ENCODE measurements around the gene RAB4A. TPM values are rescaled to one million over a fixed set of nuclear protein-coding genes. Genes with fewer than 3 reads are reported as not detected.

The RAB4A gene
- total RNA-seq, 1 donor from 2014 or later: 47.1 TPM

DNA sequence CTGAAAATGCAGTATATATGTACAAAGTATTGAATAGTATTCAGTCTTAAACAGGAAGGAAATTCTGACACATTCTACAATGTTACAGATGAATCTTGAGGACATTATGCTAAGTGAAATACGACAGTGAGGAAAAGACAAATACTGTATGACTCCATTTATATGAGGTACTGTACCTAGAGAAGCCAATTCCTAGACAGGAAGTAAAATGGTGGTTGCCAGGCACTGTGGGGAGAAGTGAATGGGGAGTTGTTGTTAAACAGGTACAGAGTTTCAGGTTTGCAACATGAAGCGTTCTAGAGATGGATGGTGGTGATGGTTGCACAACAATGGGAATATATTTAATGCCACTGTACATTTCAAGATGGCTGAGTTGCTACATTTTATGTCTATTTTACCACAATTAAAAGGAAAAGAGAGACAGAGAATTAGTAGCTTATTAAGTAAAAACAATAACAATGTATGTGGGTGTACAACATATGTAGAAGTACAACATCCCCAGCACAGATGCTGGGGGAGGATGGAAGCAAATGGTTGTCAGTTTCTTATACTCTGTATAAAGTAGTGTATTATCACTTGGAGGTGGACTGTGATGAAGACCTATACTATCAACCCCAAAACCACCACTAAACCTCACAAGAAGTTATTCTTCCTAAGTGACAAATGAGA lies 3.9 kb upstream of the RAB4A start:
- H3K4me1 ChIP-seq: peaks cover 1% of the 10 kb centered on the region
- no peaks in the 10 kb centered on the region for H3K36me3 ChIP-seq
- no peaks in the 10 kb centered on the region for H3K27me3 ChIP-seq
- no peaks in the 10 kb centered on the region for H3K9me3 ChIP-seq
- H3K27ac ChIP-seq: no peak overlapping the region
- TF ChIP-seq, protein P1, sequence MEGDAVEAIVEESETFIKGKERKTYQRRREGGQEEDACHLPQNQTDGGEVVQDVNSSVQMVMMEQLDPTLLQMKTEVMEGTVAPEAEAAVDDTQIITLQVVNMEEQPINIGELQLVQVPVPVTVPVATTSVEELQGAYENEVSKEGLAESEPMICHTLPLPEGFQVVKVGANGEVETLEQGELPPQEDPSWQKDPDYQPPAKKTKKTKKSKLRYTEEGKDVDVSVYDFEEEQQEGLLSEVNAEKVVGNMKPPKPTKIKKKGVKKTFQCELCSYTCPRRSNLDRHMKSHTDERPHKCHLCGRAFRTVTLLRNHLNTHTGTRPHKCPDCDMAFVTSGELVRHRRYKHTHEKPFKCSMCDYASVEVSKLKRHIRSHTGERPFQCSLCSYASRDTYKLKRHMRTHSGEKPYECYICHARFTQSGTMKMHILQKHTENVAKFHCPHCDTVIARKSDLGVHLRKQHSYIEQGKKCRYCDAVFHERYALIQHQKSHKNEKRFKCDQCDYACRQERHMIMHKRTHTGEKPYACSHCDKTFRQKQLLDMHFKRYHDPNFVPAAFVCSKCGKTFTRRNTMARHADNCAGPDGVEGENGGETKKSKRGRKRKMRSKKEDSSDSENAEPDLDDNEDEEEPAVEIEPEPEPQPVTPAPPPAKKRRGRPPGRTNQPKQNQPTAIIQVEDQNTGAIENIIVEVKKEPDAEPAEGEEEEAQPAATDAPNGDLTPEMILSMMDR (IDR thresholded peaks at IDR 0.05): no peak
- intact Hi-C loops (cut with DNase I): no loop called here
- ATAC-seq: no peak
- no peak for DNase-seq
- no peak overlapping the region for H3K4me3 ChIP-seq

DNA sequence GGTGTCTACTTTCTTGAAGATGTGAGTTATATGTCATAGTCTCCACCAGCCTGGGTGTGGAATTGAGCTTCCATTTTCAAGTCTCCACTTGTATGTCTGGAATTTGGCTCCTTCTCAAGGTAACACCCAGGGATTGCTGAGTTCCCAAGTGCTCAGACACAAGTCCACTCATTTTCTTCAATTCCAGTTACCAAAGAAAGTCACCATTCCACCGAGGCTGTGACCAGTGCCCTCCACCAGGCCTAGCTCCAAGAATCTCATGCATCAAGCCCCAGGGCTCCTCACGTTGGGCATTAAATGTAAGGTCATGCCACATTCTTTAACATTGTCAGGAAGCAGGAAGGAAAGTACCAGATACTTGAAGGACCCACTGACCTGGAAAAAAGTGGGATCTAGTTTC lies 2.4 kb upstream of the RAB4A start:
- Histone ChIP-seq H3K9me3 (no peaks in the 10 kb centered on the region), H3K36me3 (no peaks in the 10 kb centered on the region), H3K4me1 (peaks cover 17% of the 10 kb centered on the region), H3K4me3 (no peak overlapping the region), H3K27me3 (no peaks in the 10 kb centered on the region), H3K27ac (no peak overlapping the region)
- DNase-seq: no peak
- intact Hi-C loops (cut with DNase I): no loop called here
- TF ChIP-seq, protein P1 (IDR thresholded peaks at IDR 0.05): no peak
- no peak for ATAC-seq

DNA sequence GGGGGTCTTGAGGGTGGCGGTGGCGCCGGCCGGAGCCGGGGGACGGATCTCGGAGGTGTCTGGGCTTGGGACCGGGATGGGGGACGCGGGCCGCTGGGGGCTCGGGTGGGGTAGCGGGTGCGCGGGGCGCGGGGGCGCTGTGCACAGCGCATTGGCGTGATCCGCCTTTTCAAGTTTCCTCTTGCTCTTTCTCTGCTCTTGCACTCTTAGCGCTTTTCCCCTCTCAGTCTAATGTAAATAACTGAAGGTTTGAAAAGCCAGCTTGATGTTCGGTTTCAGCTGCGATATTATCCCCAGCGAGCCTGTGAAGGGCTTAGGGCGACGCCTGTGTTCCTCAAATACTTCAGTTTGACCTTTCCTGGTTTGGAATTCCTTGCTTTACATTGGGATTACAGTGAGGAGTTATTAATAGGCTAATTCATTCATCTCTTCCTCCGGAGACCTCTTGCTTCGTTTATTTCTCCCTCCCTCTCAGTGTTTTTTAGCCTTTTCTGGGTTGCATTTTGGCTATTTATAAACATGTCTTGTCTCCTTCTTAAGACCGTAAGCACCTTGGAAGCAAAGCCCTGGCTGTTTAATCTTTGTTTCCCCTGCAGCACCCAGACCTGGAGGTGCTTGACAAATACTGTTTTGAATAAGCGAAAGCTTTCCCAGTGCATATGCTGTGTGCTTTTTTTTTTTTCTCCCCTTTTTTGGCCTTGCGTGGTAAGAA lies 693 bp downstream of the RAB4A start:
- TF ChIP-seq, protein P1 (IDR thresholded peaks at IDR 0.05): no peak
- Histone ChIP-seq H3K9me3 (no peaks in the 10 kb centered on the region), H3K4me3 (peak overlapping the region; percentile 81), H3K27me3 (no peaks in the 10 kb centered on the region), H3K36me3 (no peaks in the 10 kb centered on the region), H3K27ac (peak overlapping the region; percentile 76), H3K4me1 (peaks cover 26% of the 10 kb centered on the region)
- ATAC-seq: peak; percentile 40
- no peak for DNase-seq
- intact Hi-C loops (cut with DNase I): no loop called here

DNA sequence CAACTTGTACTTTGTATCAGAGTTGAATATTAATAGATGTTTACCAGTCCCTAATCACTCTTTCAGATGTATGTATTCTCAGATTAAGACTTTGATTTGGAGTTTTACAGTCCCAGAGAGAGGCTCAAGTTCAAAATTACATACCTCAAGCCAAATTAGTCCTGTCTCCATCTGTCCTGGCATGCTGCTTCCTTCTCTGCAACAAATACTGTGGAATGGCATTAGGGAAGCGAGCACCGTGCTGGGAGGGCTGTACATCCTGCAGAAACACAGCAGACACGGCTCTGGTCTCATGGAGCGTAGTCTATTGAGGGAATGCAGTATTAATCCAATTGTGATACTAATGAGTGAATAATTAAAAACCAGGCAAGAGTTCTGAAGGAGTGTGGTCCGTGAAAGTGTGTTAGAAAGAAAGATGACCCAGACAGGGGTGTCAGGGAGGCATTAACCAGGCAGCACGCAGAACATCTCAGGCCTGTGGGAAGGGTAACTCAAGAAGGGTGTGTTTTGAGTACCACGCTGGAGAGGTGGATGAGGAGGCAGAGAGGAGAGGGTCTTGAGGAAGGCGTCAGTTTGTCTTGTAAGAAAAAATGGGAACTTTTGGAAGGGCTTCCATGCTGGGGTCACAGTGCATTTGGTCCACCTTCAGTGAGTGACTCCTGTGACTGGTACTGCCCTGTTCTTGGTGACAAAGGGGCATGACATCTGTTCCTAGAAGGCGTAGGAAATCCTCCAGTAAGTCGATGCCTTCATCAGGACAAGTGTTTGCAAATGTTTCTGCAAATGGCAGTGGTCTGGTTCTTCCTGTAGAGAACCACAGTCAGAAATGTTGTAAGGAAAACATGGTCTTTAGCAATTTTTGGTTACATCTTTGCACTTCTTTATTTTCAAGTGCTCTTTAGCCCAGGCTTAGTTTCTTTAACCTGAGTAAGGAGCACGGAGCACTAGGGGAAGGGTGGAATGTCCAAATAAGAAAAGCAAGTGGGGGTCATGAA lies 1.6 kb downstream of the RAB4A start:
- H3K36me3 ChIP-seq: no peaks in the 10 kb centered on the region
- H3K9me3 ChIP-seq: no peaks in the 10 kb centered on the region
- H3K27me3 ChIP-seq: no peaks in the 10 kb centered on the region
- peak; percentile 19 for ATAC-seq
- peak overlapping the region; percentile 81 for H3K4me3 ChIP-seq
- H3K27ac ChIP-seq: peak overlapping the region; percentile 76
- no peak for DNase-seq
- intact Hi-C loops (cut with DNase I): no loop called here
- TF ChIP-seq, protein P1 (IDR thresholded peaks at IDR 0.05): no peak
- H3K4me1 ChIP-seq: peaks cover 26% of the 10 kb centered on the region

DNA sequence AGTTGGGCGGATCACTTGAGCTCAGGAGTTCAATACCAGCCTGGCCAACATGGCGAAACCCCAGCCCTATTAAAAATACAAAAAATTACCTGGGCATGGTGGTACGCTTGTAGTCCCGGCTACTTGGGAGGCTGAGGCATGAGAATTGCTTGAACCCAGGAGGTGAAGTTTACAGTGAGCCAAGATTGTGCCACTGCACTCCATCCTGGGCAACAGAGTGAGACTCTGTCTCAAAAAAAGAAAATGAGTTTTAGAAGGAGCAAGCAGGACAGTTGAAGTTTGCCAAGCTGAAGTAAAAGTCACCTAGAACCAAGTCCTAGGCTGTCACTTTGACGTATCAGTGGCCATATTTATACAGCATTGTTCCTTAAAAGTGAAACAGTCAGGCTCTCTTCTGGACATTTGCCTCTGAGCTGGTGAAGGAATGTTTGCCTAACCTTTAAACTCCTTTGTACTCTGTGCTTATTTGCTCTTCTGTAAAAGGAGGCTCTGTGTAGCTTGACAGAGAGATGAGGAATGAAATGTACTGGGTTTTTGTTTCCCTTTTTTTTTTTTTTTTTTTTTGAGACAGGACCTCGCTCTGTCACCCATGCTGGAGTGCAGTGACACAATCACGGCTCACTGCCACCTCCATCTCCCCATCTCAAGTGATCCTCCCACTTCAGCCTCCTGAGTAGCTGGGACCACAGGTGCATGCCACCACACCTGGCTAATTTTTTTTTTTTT lies 2.8 kb downstream of the RAB4A start:
- Histone ChIP-seq H3K27me3 (no peaks in the 10 kb centered on the region), H3K4me3 (no peak overlapping the region), H3K4me1 (peaks cover 26% of the 10 kb centered on the region), H3K9me3 (no peaks in the 10 kb centered on the region), H3K36me3 (no peaks in the 10 kb centered on the region), H3K27ac (no peak overlapping the region)
- intact Hi-C loops (cut with DNase I): no loop called here
- TF ChIP-seq, protein P1 (IDR thresholded peaks at IDR 0.05): no peak
- DNase-seq: no peak
- ATAC-seq: peak; percentile 46

Data from upper lobe of right lung (tissue), 1 donor.